Stomach smooth muscle (tissue), 2 donors: Measurements from ENCODE around the gene TMPRSS13.
"Not testable (repeated sequence)": the region's sequence is repeated elsewhere in the genome, so short reads cannot be mapped to it uniquely, and the experiment has no call there.

Experiments used
- H3K27ac ChIP-seq: one replicate; pipeline ENCODE4 v1.7.0; 2013; ENCODE audit warnings: mild to moderate bottlenecking, low read length, inconsistent platforms
- H3K27me3 ChIP-seq, 2 donors: one replicate each; pipeline ENCODE4 v1.7.0; 2013; ENCODE audit warnings: low read length in 2 of 2; ENCODE audit not compliant: insufficient read depth in 2 of 2, control insufficient read depth in 1 of 2
- H3K36me3 ChIP-seq, 2 donors: one replicate each; pipeline ENCODE4 v1.7.0; 2013; ENCODE audit warnings: low read length in 2 of 2; ENCODE audit not compliant: control insufficient read depth in 2 of 2, insufficient read depth in 2 of 2
- H3K4me1 ChIP-seq: one replicate; pipeline ENCODE4 v1.7.0; 2013; ENCODE audit warnings: low read length; ENCODE audit not compliant: control insufficient read depth, insufficient read depth
- H3K4me3 ChIP-seq, 2 donors: one replicate each; pipeline ENCODE4 v1.7.0; 2013; ENCODE audit warnings: low read length in 2 of 2
- H3K9ac ChIP-seq, 2 donors: one replicate each; pipeline ENCODE4 v1.7.0; 2013; ENCODE audit warnings: low read length in 2 of 2, mild to moderate bottlenecking in 1 of 2
- H3K9me3 ChIP-seq, 2 donors: one replicate each; pipeline ENCODE4 v1.7.0; 2013; ENCODE audit warnings: low read length in 2 of 2; ENCODE audit not compliant: control insufficient read depth in 2 of 2
- donor health status: healthy.
- donor health status: Pancreatic carcinoma.

TMPRSS13 gene

DNA sequence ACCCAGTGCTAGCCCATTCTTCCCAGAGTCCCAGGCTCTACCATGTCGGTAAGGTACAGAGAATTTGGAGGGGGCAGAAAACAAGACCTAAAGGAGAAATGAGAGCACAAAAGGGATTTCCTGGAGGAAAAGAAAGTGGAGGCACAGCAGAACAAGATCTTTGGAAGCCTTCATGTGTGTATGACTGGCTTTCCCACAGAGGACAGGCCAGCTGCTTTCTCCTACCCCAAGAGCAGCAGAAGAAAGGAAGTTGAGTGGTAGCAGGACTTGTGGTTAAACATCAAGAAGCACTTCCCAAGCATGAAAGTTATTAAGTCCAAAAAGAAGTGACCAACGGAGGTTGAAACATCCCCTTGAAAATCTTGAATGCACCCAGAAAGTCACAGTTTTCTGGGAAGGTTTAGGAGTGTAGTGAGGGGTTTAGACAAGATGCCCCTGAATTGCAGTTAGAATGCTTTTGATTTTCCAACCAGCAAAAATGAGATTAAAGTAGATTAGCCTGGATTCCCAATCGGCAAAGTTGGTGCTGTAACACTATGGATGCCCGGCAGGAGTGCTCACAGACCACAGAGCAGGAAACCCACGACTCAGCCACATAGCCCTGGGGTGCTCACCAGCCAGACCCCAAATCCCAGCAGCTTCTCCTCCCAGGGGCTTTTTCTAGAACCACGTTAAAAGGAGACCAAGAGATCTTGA is 608 bp downstream of the TMPRSS13 start:
- H3K9me3 ChIP-seq = no peaks in the 10 kb centered on the region
- no peak overlapping the region for H3K9ac ChIP-seq
- no peaks in the 10 kb centered on the region for H3K36me3 ChIP-seq
- H3K4me1 ChIP-seq = no peaks in the 10 kb centered on the region
- H3K27ac ChIP-seq = no peak overlapping the region
- no peaks in the 10 kb centered on the region for H3K27me3 ChIP-seq
- no peak overlapping the region for H3K4me3 ChIP-seq

DNA sequence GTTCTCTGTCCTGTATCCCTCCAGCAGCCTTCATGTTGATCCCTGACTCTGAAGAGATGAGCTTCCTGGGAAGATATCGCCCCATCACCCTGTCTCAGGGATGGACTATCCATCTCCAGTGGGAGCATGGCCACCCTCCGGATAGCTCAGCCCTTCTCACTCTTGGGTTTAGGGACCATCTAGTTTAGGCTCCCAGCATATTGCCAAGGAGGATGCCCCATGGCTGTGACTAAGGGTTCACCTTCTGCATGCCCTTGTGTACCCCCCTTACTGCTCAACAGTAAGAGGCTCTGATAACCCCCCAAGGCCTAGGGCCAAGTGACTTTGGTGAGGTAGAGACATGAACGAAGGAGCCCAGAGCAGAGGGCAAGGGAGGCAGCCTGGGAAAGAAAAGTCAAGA is 1.3 kb downstream of the TMPRSS13 start:
- Histone ChIP-seq H3K36me3 (no peaks in the 10 kb centered on the region), H3K9ac (no peak overlapping the region), H3K27ac (no peak overlapping the region), H3K9me3 (no peaks in the 10 kb centered on the region), H3K27me3 (no peaks in the 10 kb centered on the region), H3K4me3 (no peak overlapping the region), H3K4me1 (no peaks in the 10 kb centered on the region)

GRCh38 chr11:117926166-117926565 is 3.0 kb downstream of the TMPRSS13 start:
- H3K9me3 ChIP-seq, H3K36me3 ChIP-seq, H3K4me3 ChIP-seq, H3K27me3 ChIP-seq, H3K27ac ChIP-seq, H3K4me1 ChIP-seq, H3K9ac ChIP-seq: not testable (repeated sequence)

DNA sequence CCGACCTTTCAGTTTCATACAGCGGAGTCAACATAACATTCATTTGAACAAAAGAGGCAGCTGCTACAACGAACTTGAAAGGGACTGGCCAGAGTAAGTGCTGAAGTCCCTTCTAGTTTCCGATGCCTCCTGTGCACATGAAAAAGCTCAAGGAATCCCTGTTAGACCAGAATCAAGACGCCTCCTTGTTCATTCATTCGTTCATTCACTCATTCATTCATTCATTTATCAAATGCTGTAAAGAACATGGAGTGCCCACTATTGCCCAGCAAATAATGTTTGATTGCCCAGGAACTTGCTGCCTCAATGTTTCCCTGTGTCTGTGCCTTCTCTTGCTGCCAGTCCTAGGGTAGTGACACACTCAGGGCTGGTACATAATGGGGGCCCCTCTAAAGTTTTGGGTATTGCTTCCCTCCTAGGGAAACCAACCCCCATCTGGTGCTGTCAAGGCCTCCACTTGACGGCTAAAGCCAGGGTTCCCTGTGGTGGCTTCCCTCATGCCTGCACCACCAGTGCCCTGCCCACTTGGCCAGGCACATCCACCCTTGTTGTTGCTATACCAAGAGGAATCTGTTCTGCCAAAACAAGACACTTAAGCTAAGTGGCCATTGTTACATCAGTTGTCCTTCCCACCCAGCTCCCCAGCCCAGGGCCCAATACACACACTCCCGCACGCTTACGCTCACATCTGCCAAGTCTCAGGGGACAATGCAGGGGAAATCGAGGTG is 3.8 kb downstream of the TMPRSS13 start:
- no peaks in the 10 kb centered on the region for H3K9me3 ChIP-seq
- no peaks in the 10 kb centered on the region for H3K36me3 ChIP-seq
- no peaks in the 10 kb centered on the region for H3K4me1 ChIP-seq
- no peak overlapping the region for H3K27ac ChIP-seq
- no peak overlapping the region for H3K9ac ChIP-seq
- H3K27me3 ChIP-seq = no peaks in the 10 kb centered on the region
- no peak overlapping the region for H3K4me3 ChIP-seq

- Histone ChIP-seq H3K4me3 (no peak overlapping the region), H3K27ac (no peak overlapping the region), H3K9me3 (no peaks in the 10 kb centered on the region), H3K9ac (no peak overlapping the region), H3K36me3 (no peaks in the 10 kb centered on the region), H3K4me1 (no peaks in the 10 kb centered on the region), H3K27me3 (no peaks in the 10 kb centered on the region)
These were observed 4.5 kb downstream of the TMPRSS13 start for GRCh38 chr11:117924631-117925170.

DNA sequence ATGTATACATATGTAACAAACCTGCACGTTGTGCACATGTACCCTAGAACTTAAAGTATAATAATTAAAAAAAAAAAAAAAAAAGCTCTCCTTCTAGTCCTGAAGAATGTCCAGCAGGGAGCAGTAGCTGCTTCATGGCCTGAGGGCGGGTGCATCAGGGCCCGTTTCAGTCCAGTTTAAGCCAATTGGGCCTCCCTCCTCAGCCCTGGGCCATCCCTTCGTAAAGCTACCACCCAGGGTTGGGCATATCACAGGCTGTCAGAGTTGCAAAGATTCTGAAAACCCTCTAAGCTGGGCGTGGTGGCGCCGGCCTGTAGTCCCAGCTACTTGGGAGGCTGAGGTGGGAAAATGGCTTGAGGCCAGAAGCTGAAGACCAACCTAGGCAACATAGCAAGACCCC is 5.4 kb downstream of the TMPRSS13 start:
- H3K4me1 ChIP-seq = no peaks in the 10 kb centered on the region

GRCh38 chr11:117923275-117923674 is 5.9 kb downstream of the TMPRSS13 start:
- no peak overlapping the region for H3K9ac ChIP-seq
- H3K9me3 ChIP-seq = no peaks in the 10 kb centered on the region
- no peak overlapping the region for H3K27ac ChIP-seq
- no peaks in the 10 kb centered on the region for H3K4me1 ChIP-seq
- H3K27me3 ChIP-seq = no peaks in the 10 kb centered on the region
- no peaks in the 10 kb centered on the region for H3K36me3 ChIP-seq
- no peak overlapping the region for H3K4me3 ChIP-seq

More for the DNA sequence above, 5.4 kb downstream of the TMPRSS13 start:
- Histone ChIP-seq H3K27me3 (no peaks in the 10 kb centered on the region), H3K27ac (no peak overlapping the region), H3K36me3 (no peaks in the 10 kb centered on the region), H3K9me3 (no peaks in the 10 kb centered on the region), H3K9ac (no peak overlapping the region), H3K4me3 (no peak overlapping the region)

DNA sequence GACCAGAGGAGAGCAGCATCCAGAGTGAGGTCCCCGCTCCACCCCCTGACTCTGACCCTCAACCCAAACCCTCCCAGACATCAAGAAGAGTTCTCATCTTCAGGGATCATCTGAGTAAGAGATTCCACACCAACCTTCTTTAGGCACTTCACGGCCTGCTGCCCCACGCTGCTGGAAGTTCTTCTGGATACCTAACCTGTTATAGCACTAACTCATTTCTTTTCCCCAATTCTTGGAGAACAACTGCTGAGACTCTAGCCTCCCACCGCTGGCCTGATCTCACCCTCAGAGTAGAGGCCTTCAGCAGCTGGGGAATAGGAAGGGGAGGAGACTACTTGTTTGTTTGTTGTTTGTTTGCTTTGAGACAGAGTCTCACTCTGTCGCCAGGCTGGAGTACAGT is 7.3 kb downstream of the TMPRSS13 start:
- no peaks in the 10 kb centered on the region for H3K36me3 ChIP-seq
- H3K27me3 ChIP-seq = no peaks in the 10 kb centered on the region
- no peak overlapping the region for H3K27ac ChIP-seq
- H3K4me3 ChIP-seq = no peak overlapping the region
- H3K9me3 ChIP-seq = no peaks in the 10 kb centered on the region
- no peaks in the 10 kb centered on the region for H3K4me1 ChIP-seq
- H3K9ac ChIP-seq = no peak overlapping the region

- Histone ChIP-seq H3K9ac (no peak overlapping the region), H3K27ac (no peak overlapping the region), H3K9me3 (no peaks in the 10 kb centered on the region), H3K4me1 (no peaks in the 10 kb centered on the region), H3K36me3 (no peaks in the 10 kb centered on the region), H3K4me3 (no peak overlapping the region), H3K27me3 (no peaks in the 10 kb centered on the region)
These were observed 7.7 kb downstream of the TMPRSS13 start for GRCh38 chr11:117921456-117921855.

- Histone ChIP-seq H3K27ac (no peak overlapping the region), H3K9me3 (no peaks in the 10 kb centered on the region), H3K4me3 (no peak overlapping the region), H3K9ac (no peak overlapping the region), H3K4me1 (no peaks in the 10 kb centered on the region), H3K36me3 (no peaks in the 10 kb centered on the region), H3K27me3 (no peaks in the 10 kb centered on the region)
These were observed 9.4 kb downstream of the TMPRSS13 start for GRCh38 chr11:117919781-117920221.

DNA sequence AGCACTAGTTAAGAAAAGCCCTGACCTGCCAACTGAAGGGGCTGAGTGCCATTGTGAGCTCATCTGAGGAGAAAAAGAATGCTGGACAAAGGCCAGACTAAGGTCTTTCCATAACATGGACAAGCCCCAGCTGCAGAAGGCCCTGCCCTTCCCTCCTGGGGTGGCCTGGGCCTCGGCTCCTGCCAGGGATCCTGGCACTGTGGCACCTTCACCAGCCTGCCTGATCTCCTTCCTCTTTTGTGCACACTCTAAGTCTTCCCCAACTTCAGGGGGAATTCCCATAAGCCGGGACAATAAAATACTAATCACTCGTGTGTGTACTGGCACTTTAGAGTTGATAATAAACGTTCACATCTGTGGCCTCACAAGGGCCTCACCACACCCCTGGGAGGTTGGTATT is 9.9 kb downstream of the TMPRSS13 start:
- Histone ChIP-seq H3K9me3 (no peaks in the 10 kb centered on the region), H3K4me1 (no peaks in the 10 kb centered on the region), H3K9ac (no peak overlapping the region), H3K4me3 (no peak overlapping the region), H3K27me3 (no peaks in the 10 kb centered on the region), H3K27ac (no peak overlapping the region), H3K36me3 (no peaks in the 10 kb centered on the region)
